H9 (cell line): ENCODE measurements around the gene VWA1. TPM values are rescaled to one million over a fixed set of nuclear protein-coding genes. Genes with fewer than 3 reads are reported as not detected.
"Not testable (repeated sequence)": the region's sequence is repeated elsewhere in the genome, so short reads cannot be mapped to it uniquely, and the experiment has no call there.

Experiments
- DNase-seq: peaks from one replicate; pipeline ENCODE4 v3.0.0-alpha.2; 2017
- H2AFZ ChIP-seq: one replicate; pipeline ENCODE4 v1.6.1; 2013; ENCODE audit warnings: mild to moderate bottlenecking, low read length, control low read depth, moderate library complexity
- H2AK5ac ChIP-seq: 2 replicates; pipeline ENCODE4 v1.6.1; 2013; ENCODE audit warnings: low read length, control low read depth, mixed read lengths; ENCODE audit not compliant: insufficient read length
- H2BK120ac ChIP-seq: one replicate; pipeline ENCODE4 v1.6.1; 2013; ENCODE audit warnings: low read depth, mild to moderate bottlenecking, low read length, control low read depth, inconsistent platforms; ENCODE audit not compliant: poor library complexity, severe bottlenecking
- H2BK12ac ChIP-seq: 2 replicates; pipeline ENCODE4 v1.6.1; 2013; ENCODE audit warnings: low read length, control low read depth, mixed read lengths, low read depth; ENCODE audit not compliant: insufficient read length
- H2BK15ac ChIP-seq: 2 replicates; pipeline ENCODE4 v1.6.1; 2013; ENCODE audit warnings: low read depth, low read length, control low read depth
- H2BK20ac ChIP-seq: one replicate; pipeline ENCODE4 v1.6.1; 2013; ENCODE audit warnings: low read depth, mild to moderate bottlenecking, low read length, control low read depth, inconsistent platforms; ENCODE audit not compliant: poor library complexity, severe bottlenecking
- H2BK5ac ChIP-seq: 2 replicates; pipeline ENCODE4 v1.6.1; 2013; ENCODE audit warnings: low read length, control low read depth, mixed read lengths; ENCODE audit not compliant: insufficient read length
- H3K14ac ChIP-seq: 2 replicates; pipeline ENCODE4 v1.6.1; 2013; ENCODE audit warnings: low read length, control low read depth; ENCODE audit not compliant: insufficient read depth
- H3K18ac ChIP-seq: 2 replicates; pipeline ENCODE4 v1.6.1; 2013; ENCODE audit warnings: low read depth, mild to moderate bottlenecking, mixed read lengths, low read length, control low read depth; ENCODE audit not compliant: insufficient read length
- H3K23ac ChIP-seq: 2 replicates; pipeline ENCODE4 v1.6.1; 2013; ENCODE audit warnings: low read length, control low read depth, mixed read lengths, low read depth; ENCODE audit not compliant: insufficient read length
- H3K23me2 ChIP-seq: 2 replicates; pipeline ENCODE4 v1.6.1; 2013; ENCODE audit warnings: low read depth, mild to moderate bottlenecking, mixed read lengths, low read length, control low read depth; ENCODE audit not compliant: insufficient read length, poor library complexity, severe bottlenecking
- H3K27ac ChIP-seq: 2 replicates; pipeline ENCODE4 v1.5.1; 2013; ENCODE audit warnings: low read length, control low read depth, mixed read lengths, low read depth; ENCODE audit not compliant: insufficient read length
- H3K27me3 ChIP-seq: 2 replicates; pipeline ENCODE4 v1.6.1; 2013; ENCODE audit warnings: low read length, control low read depth, inconsistent platforms; ENCODE audit not compliant: insufficient read depth
- H3K4ac ChIP-seq: 2 replicates; pipeline ENCODE4 v1.6.1; 2013; ENCODE audit warnings: low read depth, mild to moderate bottlenecking, control low read depth, inconsistent platforms, low read length, moderate library complexity
- H3K4me1 ChIP-seq: 2 replicates; pipeline ENCODE4 v1.6.1; 2013; ENCODE audit warnings: low read length, control low read depth, inconsistent platforms; ENCODE audit not compliant: insufficient read depth
- H3K4me2 ChIP-seq: 2 replicates; pipeline ENCODE4 v1.6.1; 2013; ENCODE audit warnings: low read length, control low read depth, mixed read lengths; ENCODE audit not compliant: insufficient read length, insufficient read depth
- H3K56ac ChIP-seq: 2 replicates; pipeline ENCODE4 v1.6.1; 2013; ENCODE audit warnings: low read depth, mild to moderate bottlenecking, mixed read lengths, low read length, control low read depth; ENCODE audit not compliant: insufficient read length
- H3K79me1 ChIP-seq: 2 replicates; pipeline ENCODE4 v1.6.1; 2013; ENCODE audit warnings: low read depth, mild to moderate bottlenecking, moderate library complexity, low read length, control low read depth, inconsistent platforms; ENCODE audit not compliant: insufficient read depth, poor library complexity, severe bottlenecking
- H3K79me2 ChIP-seq: 2 replicates; pipeline ENCODE4 v1.6.1; 2013; ENCODE audit warnings: low read length, control low read depth, inconsistent platforms; ENCODE audit not compliant: insufficient read depth
- H3K9ac ChIP-seq: 2 replicates; pipeline ENCODE4 v1.6.1; 2013; ENCODE audit warnings: low read length, control low read depth, mixed read lengths; ENCODE audit not compliant: insufficient read length; ENCODE audit errors: extremely low read depth
- H3K9me3 ChIP-seq: one replicate; pipeline ENCODE4 v1.6.1; 2013; ENCODE audit warnings: low read depth, low read length, inconsistent platforms; ENCODE audit not compliant: control insufficient read depth
- H3T11ph ChIP-seq: one replicate; pipeline ENCODE4 v1.6.1; 2013; ENCODE audit warnings: mild to moderate bottlenecking, low read length, control low read depth, inconsistent platforms
- H4K20me1 ChIP-seq: one replicate; pipeline ENCODE4 v1.6.1; 2013; ENCODE audit not compliant: control insufficient read depth, insufficient read length, insufficient read depth
- H4K5ac ChIP-seq: 2 replicates; pipeline ENCODE4 v1.6.1; 2013; ENCODE audit warnings: low read depth, mild to moderate bottlenecking, mixed read lengths, low read length, control low read depth; ENCODE audit not compliant: insufficient read length
- H4K8ac ChIP-seq: replicated peaks from 2 replicates; pipeline ENCODE4 v1.6.1; 2013; ENCODE audit warnings: low read length, control low read depth, mixed read lengths, low read depth; ENCODE audit not compliant: insufficient read length
- H4K91ac ChIP-seq: 2 replicates; pipeline ENCODE4 v1.6.1; 2013; ENCODE audit warnings: low read depth, mild to moderate bottlenecking, moderate library complexity, mixed read lengths, low read length, control low read depth; ENCODE audit not compliant: insufficient read length
- H3K27ac Mint-ChIP-seq, 3 experiments: 2 replicates in 2 of 3; 3 replicates in 1 of 3; pipeline ENCODE4 v1.8.0; 2020 to 2021; ENCODE audit warnings: mixed read lengths in 3 of 3, mild to moderate bottlenecking in 1 of 3, moderate library complexity in 1 of 3
- H3K27me3 Mint-ChIP-seq: 2 replicates; pipeline ENCODE4 v1.8.0; 2021; ENCODE audit warnings: low read depth, mild to moderate bottlenecking, moderate library complexity, mixed read lengths
- H3K36me3 Mint-ChIP-seq, 3 experiments: 2 replicates in 2 of 3; 3 replicates in 1 of 3; pipeline ENCODE4 v1.8.0; 2020 to 2021; ENCODE audit warnings: low read depth in 3 of 3, mixed read lengths in 3 of 3; ENCODE audit not compliant: insufficient read depth in 1 of 3
- H3K4me1 Mint-ChIP-seq, 2 experiments: 2 replicates each; pipeline ENCODE4 v1.8.0; 2020; ENCODE audit warnings: mixed read lengths in 2 of 2
- H3K4me3 Mint-ChIP-seq, 2 experiments: 2 replicates in 1 of 2; 3 replicates in 1 of 2; pipeline ENCODE4 v1.8.0; 2020 to 2021; ENCODE audit warnings: mild to moderate bottlenecking in 2 of 2, mixed read lengths in 2 of 2, moderate library complexity in 1 of 2
- H3K9me3 Mint-ChIP-seq, 2 experiments: 2 replicates in 1 of 2; 3 replicates in 1 of 2; pipeline ENCODE4 v1.8.0; 2020; ENCODE audit warnings: mild to moderate bottlenecking in 2 of 2, mixed read lengths in 2 of 2, moderate library complexity in 1 of 2
- WGBS: extraction: QIAGEN DNeasy Blood & Tissue Kit; methylation state at CpG from one replicate; pipeline ENCODE4 v1.1.7; 2013; ENCODE audit warnings: missing lambda C conversion rate, low lambda C conversion rate, mixed read lengths; ENCODE audit not compliant: insufficient read length; ENCODE audit errors: extremely low coverage; 5-methylcytosine and 5-hydroxymethylcytosine counted together
- total RNA-seq: library from RNA; stranded (reverse); gene quantifications from 2 replicates; pipeline ENCODE4 v1.2.1, GENCODE V29; 2021
- TF ChIP-seq, protein P1 (sequence below): fragments of 200-600 bp; sonication (generic); conservative IDR thresholded peaks from 3 replicates; pipeline ENCODE4 v1.8.0; 2021; ENCODE audit warnings: antibody characterized with exemption, mild to moderate bottlenecking

The VWA1 gene
- total RNA-seq, 1 experiment from 2014 or later, result 57.1 TPM

DNA sequence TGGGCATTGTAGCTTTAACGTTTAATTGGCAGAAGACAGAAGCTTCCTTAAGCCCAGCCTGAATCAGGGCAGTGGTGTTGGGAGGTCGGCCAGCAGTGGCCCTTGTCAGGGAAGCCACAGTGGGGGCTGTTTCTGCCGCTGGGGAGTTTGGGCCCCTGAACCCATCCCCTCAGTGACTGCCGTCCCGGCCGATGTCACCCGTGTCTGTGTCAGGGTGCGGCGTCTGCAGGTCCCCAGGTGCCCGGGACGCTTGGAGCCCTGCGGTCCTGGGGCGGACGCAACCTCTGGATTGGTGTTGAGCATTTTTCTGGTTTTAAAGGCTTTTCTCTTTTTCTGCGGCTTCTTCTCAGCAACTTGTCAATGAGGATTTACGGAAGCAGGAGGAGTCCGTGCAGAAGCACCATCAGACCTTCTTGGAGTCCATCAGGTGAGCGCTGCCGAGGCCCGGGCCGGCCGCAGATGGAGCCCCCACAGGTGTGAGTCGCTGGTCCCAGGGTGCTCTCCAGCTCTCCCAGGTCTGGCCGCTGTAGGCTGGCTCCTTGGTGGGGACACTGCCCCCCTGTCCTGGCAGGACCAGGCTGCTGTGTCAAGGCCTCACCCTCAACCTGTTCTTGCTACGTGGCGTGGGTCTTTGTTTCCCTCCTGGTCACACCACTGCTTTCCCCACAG, 16.3 kb downstream of the VWA1 start:
- no peak overlapping the region for H3K4me3 Mint-ChIP-seq
- no peaks in the 10 kb centered on the region for H3K79me2 ChIP-seq
- H2BK5ac ChIP-seq, result no peak overlapping the region
- H3K14ac ChIP-seq, result no peak overlapping the region
- H3K9me3 Mint-ChIP-seq, result no peaks in the 10 kb centered on the region
- H3K27ac Mint-ChIP-seq, result no peak overlapping the region
- H3K9me3 ChIP-seq, result no peaks in the 10 kb centered on the region
- H3K4me1 ChIP-seq, result no peaks in the 10 kb centered on the region
- H4K91ac ChIP-seq, result no peak overlapping the region
- H4K20me1 ChIP-seq, result no peaks in the 10 kb centered on the region
- H3K36me3 Mint-ChIP-seq, result no peaks in the 10 kb centered on the region
- H2BK12ac ChIP-seq, result no peak overlapping the region
- no peak overlapping the region for H3K18ac ChIP-seq
- H3K56ac ChIP-seq, result no peak overlapping the region
- no peaks in the 10 kb centered on the region for H3K79me1 ChIP-seq
- H2BK120ac ChIP-seq, result no peak overlapping the region
- TF ChIP-seq, protein P1, sequence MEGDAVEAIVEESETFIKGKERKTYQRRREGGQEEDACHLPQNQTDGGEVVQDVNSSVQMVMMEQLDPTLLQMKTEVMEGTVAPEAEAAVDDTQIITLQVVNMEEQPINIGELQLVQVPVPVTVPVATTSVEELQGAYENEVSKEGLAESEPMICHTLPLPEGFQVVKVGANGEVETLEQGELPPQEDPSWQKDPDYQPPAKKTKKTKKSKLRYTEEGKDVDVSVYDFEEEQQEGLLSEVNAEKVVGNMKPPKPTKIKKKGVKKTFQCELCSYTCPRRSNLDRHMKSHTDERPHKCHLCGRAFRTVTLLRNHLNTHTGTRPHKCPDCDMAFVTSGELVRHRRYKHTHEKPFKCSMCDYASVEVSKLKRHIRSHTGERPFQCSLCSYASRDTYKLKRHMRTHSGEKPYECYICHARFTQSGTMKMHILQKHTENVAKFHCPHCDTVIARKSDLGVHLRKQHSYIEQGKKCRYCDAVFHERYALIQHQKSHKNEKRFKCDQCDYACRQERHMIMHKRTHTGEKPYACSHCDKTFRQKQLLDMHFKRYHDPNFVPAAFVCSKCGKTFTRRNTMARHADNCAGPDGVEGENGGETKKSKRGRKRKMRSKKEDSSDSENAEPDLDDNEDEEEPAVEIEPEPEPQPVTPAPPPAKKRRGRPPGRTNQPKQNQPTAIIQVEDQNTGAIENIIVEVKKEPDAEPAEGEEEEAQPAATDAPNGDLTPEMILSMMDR, result no peak
- H3K4ac ChIP-seq, result no peak overlapping the region
- no peak overlapping the region for H3T11ph ChIP-seq
- no peak for DNase-seq
- no peak overlapping the region for H2BK20ac ChIP-seq
- no peak overlapping the region for H2BK15ac ChIP-seq
- H3K23ac ChIP-seq, result no peak overlapping the region
- H2AFZ ChIP-seq, result no peak overlapping the region
- no peak overlapping the region for H3K27ac ChIP-seq
- no peaks in the 10 kb centered on the region for H3K27me3 ChIP-seq
- H3K4me1 Mint-ChIP-seq, result no peaks in the 10 kb centered on the region
- no peak overlapping the region for H3K9ac ChIP-seq
- no CpG with 5 or more reads among the region's 26 CpGs for WGBS
- H3K4me2 ChIP-seq, result no peak overlapping the region
- no peak overlapping the region for H4K5ac ChIP-seq
- H3K27me3 Mint-ChIP-seq, result peaks cover 6% of the 10 kb centered on the region
- no peak overlapping the region for H4K8ac ChIP-seq
- no peak overlapping the region for H2AK5ac ChIP-seq
- no peaks in the 10 kb centered on the region for H3K23me2 ChIP-seq

DNA sequence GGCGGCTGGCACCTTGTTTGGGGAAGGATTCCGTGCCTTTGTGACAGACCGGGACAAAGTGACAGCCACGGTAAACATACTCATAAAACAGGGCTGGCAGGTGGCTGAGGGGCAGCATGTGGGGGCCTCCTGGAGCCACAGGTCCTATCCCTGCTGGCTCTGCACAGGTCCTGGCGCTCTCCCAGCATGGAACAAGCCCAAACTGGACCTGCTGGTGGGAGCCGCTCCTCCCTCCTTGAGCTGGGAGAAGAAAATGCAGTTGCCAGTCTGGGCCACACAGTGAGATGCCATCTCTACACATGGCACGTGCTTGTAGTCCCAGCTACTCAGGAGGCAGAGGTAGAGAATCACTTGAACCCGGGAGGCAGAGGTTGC, 16.9 kb downstream of the VWA1 start:
- H4K91ac ChIP-seq, H3K36me3 Mint-ChIP-seq, H3K4me1 ChIP-seq, H2AFZ ChIP-seq, H3K9me3 ChIP-seq, H2BK5ac ChIP-seq, H3K9me3 Mint-ChIP-seq, H4K20me1 ChIP-seq, DNase-seq, H3K4ac ChIP-seq, H3K27me3 Mint-ChIP-seq, H3K23ac ChIP-seq, H3K27ac ChIP-seq, H2BK20ac ChIP-seq, H3K4me1 Mint-ChIP-seq, H3K56ac ChIP-seq, H2BK12ac ChIP-seq, H3K9ac ChIP-seq, H3K4me2 ChIP-seq, H2AK5ac ChIP-seq, H2BK15ac ChIP-seq, H3K79me2 ChIP-seq, H3T11ph ChIP-seq, H3K18ac ChIP-seq, H3K4me3 Mint-ChIP-seq, H3K79me1 ChIP-seq, H2BK120ac ChIP-seq, H4K8ac ChIP-seq, H3K27ac Mint-ChIP-seq, H3K23me2 ChIP-seq, H3K27me3 ChIP-seq, H4K5ac ChIP-seq, H3K14ac ChIP-seq: not testable (repeated sequence)
- WGBS, result no CpG with 5 or more reads among the region's 8 CpGs
